Suppressor macrophage treated with lipopolysaccharide for 4 hours (primary cell): Measurements from ENCODE around the gene SLAMF9.

Source experiments
- DNase-seq: peaks from one replicate; pipeline ENCODE4 v3.0.0-alpha.2; 2020

SLAMF9 gene

GRCh38 chr1:159945483-159946241 lies 8.4 kb downstream of the SLAMF9 start, which contains the start of gene IGSF9:
Gene IGSF9 (minus strand): TSS chr1:159945613. CDS start chr1:159943454, 2,159 bp downstream.
- DNase-seq: no peak

GRCh38 chr1:159944623-159945455 lies 9.2 kb downstream of the SLAMF9 start:
- DNase-seq: no peak

- DNase-seq: no peak
Observed at GRCh38 chr1:159943908-159944622, 10.0 kb downstream of the SLAMF9 start.

- DNase-seq: no peak
Observed at GRCh38 chr1:159943278-159943640, 10.8 kb downstream of the SLAMF9 start.

GRCh38 chr1:159942632-159943277 lies 11.3 kb downstream of the SLAMF9 start:
- DNase-seq: no peak

GRCh38 chr1:159941591-159942560 lies 12.2 kb downstream of the SLAMF9 start:
- no peak for DNase-seq

GRCh38 chr1:159941141-159941540 lies 12.9 kb downstream of the SLAMF9 start:
- DNase-seq: no peak

- no peak for DNase-seq
Observed at GRCh38 chr1:159940006-159940620, 13.9 kb downstream of the SLAMF9 start.

GRCh38 chr1:159939678-159940002 lies 14.4 kb downstream of the SLAMF9 start:
- DNase-seq: no peak

- no peak for DNase-seq
Observed at GRCh38 chr1:159938905-159939677, 14.9 kb downstream of the SLAMF9 start.

GRCh38 chr1:159938211-159938852 lies 15.7 kb downstream of the SLAMF9 start:
- DNase-seq: no peak

- DNase-seq: peak; percentile 70
Observed at GRCh38 chr1:159937054-159937750, 16.8 kb downstream of the SLAMF9 start.

- peak; percentile 76 for DNase-seq
Observed at GRCh38 chr1:159936273-159936904, 17.6 kb downstream of the SLAMF9 start.

GRCh38 chr1:159935719-159936272 lies 18.2 kb downstream of the SLAMF9 start:
- peak; percentile 72 for DNase-seq

- no peak for DNase-seq
Observed at GRCh38 chr1:159935305-159935704, 18.7 kb downstream of the SLAMF9 start.

GRCh38 chr1:159934136-159935039 lies 19.6 kb downstream of the SLAMF9 start:
- DNase-seq: no peak

GRCh38 chr1:159933347-159933746 lies 20.7 kb downstream of the SLAMF9 start:
- DNase-seq: no peak
